Endothelial cell of hepatic sinusoid (primary cell): ENCODE data around the gene INHA.

ENCODE experiments used
- in situ Hi-C: cut with HindIII; loops from 2 replicates; pipeline ENCODE4 v1.10.0; 2017; ENCODE audit warnings: low sequenced_read_pairs

The INHA gene

GRCh38 chr2:219539926-219540678 is 32.0 kb upstream of the INHA start:
- in situ Hi-C loops = loop anchor here (5.0 kb wide), 3 partner anchors 38 to 107 kb away; no protein-coding TSS in a partner anchor

- in situ Hi-C loops = loop anchor here (5.0 kb wide), 3 partner anchors 39 to 106 kb away; no protein-coding TSS in a partner anchor
Observed at GRCh38 chr2:219540784-219541504, 31.2 kb upstream of the INHA start.

- in situ Hi-C loops = loop anchor here (5.0 kb wide), 3 partner anchors 39 to 106 kb away; no protein-coding TSS in a partner anchor
Observed at GRCh38 chr2:219541611-219542180, 30.4 kb upstream of the INHA start.

- in situ Hi-C loops = loop anchor here (5.0 kb wide), 3 partner anchors 41 to 104 kb away; no protein-coding TSS in a partner anchor
Observed at GRCh38 chr2:219542931-219543595, 29.0 kb upstream of the INHA start.

GRCh38 chr2:219543596-219544358 is 28.3 kb upstream of the INHA start, which contains the start of the genes CHPF and TMEM198:
Gene CHPF (minus strand): TSS chr2:219543809. CDS start chr2:219543538, 271 bp downstream.
Gene TMEM198 (plus strand): TSS chr2:219544028. CDS start chr2:219544728, 700 bp downstream.
- in situ Hi-C loops = loop anchor here (5.0 kb wide), 3 partner anchors 41 to 104 kb away; no protein-coding TSS in a partner anchor

GRCh38 chr2:219544567-219544966 is 27.5 kb upstream of the INHA start:
- in situ Hi-C loops = loop anchor here (5.0 kb wide), 3 partner anchors 42 to 103 kb away; no protein-coding TSS in a partner anchor

- in situ Hi-C loops = no loop called here
Observed at GRCh38 chr2:219545295-219545942, 26.7 kb upstream of the INHA start.

- in situ Hi-C loops = no loop called here
Observed at GRCh38 chr2:219545943-219546352, 26.2 kb upstream of the INHA start.

- in situ Hi-C loops = no loop called here
Observed at GRCh38 chr2:219547621-219548020, 24.5 kb upstream of the INHA start.

GRCh38 chr2:219548990-219549389 is 23.1 kb upstream of the INHA start:
- in situ Hi-C loops = no loop called here

- in situ Hi-C loops = no loop called here
Observed at GRCh38 chr2:219549619-219550018, 22.5 kb upstream of the INHA start.

- in situ Hi-C loops = no loop called here
Observed at GRCh38 chr2:219551441-219552381, 20.4 kb upstream of the INHA start.

- in situ Hi-C loops = no loop called here
Observed at GRCh38 chr2:219552382-219553167, 19.5 kb upstream of the INHA start.

- in situ Hi-C loops = no loop called here
Observed at GRCh38 chr2:219553168-219553417, 19.0 kb upstream of the INHA start.

- in situ Hi-C loops = no loop called here
Observed at GRCh38 chr2:219553463-219553963, 18.6 kb upstream of the INHA start.

- in situ Hi-C loops = no loop called here
Observed at GRCh38 chr2:219554350-219554749, 17.8 kb upstream of the INHA start.

- in situ Hi-C loops = no loop called here
Observed at GRCh38 chr2:219555956-219556355, 16.2 kb upstream of the INHA start.

GRCh38 chr2:219556413-219556812 is 15.7 kb upstream of the INHA start:
- in situ Hi-C loops = no loop called here
